K562 treated with DMSO at 1 percent for 12 hours (cell line): ENCODE data around the gene TBCC. TPM values are rescaled to one million over a fixed set of nuclear protein-coding genes. Genes with fewer than 3 reads are reported as not detected.

Experiments
- total RNA-seq: library from RNA; unstranded; fragments of 300-600 nt; gene quantifications from 2 replicates; pipeline ENCODE4 v1.2.3, GENCODE V29; 2022; ENCODE audit not compliant: insufficient read depth

TBCC gene, protein sequence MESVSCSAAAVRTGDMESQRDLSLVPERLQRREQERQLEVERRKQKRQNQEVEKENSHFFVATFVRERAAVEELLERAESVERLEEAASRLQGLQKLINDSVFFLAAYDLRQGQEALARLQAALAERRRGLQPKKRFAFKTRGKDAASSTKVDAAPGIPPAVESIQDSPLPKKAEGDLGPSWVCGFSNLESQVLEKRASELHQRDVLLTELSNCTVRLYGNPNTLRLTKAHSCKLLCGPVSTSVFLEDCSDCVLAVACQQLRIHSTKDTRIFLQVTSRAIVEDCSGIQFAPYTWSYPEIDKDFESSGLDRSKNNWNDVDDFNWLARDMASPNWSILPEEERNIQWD
- 42.9 and 62.7 TPM in 2 replicates for total RNA-seq

DNA sequence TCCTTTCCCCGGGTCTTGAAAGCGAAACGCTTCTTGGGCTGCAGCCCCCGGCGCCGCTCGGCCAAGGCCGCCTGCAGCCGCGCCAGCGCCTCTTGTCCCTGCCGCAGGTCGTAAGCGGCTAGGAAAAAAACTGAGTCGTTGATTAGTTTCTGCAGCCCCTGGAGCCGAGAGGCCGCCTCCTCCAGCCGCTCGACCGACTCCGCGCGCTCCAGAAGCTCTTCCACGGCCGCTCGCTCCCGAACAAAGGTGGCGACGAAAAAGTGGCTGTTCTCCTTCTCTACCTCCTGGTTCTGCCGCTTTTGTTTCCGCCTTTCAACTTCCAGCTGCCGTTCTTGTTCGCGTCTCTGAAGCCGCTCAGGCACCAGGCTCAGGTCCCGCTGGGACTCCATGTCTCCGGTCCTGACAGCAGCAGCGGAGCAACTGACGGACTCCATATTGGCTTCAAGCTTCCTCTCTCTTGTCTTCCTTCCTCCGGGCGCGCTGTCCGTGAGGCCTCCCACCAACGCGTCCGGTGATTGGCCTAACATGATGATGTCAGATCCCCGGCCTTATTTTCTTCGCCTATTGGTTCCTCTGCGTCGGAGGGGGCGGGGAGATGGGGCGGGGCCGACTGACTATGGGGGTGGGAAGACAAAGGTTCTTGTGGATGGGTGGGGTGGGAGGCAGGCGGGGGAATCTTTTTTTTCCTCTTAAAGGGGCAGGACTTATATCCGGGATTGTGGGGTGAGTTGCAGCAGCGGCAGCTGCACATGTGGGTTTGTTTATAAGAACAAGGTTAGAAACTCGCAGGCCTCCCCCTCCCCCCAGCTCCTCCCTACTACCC, at the start of gene TBCC:
TSS of gene TBCC (minus strand) at position 464 of the 823 bp plus-strand sequence. CDS start at position 434, 30 bp downstream.

DNA sequence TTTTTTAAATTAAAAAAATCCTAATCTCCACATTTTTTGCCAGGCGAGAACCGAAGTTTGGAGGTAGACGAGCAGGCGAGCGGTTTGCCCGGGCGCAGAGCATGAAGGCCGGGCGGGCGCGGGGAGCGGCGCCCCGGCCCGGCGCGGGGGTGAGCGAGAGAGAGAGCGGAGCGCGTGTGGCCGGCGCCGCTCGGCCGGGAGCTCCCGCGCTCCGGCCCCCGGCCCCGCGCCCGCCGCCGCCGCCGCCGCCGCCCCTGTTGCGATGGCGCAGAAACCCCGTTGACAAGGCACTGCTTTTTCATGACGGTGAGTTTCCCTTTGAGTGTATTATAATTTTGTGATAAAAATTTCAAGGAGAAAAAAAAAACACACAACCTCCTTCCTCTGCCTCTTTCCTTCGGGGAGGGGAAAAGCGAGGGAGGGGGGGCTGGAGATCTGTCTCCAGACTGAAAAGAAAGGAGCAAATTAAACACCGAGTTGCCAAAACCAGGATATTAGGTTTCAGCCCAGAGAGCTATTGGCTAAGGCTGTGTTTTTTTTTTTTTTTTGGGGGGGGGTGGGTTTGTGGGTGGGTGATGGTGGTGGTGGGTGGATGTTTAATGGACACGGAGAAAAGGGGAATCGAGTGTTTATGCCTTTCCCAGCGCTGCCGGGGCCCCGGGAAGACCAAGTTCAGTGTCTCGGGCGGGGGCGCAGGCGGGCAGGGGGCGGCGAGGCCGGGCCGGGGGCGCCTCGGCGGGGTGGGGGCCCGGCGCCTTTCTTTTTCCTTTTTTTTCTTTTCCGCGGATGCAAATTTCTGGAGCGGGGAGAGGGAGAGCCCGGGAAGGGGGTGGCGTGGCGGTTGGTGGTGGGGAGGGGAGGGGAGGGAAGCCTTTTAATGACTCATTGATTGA, 36.1 kb upstream of the TBCC start, which contains the start of gene BICRAL:
TSS of gene BICRAL (plus strand) at position 257 of the 893 bp plus-strand sequence. CDS start 39,971 bp downstream, outside the sequence.

DNA sequence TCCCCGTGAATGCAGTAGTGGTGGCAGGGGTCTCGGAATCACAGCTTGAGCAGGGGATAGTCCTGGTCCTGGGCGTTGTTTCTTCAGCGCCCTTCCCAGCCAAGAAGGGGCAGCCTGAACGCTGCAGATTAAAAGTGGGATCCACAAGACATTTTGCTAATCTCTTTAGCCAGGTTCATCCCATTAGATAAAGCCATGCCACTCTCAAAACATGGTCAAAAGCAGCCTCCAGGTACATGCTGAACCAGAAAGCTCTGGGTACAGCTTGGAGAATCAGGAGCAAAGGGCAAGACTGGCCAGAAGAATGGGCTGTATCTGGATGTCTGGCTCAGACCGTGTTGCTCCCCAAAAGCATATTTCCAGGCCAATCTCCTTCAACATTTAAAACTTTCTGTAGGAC, 23.4 kb downstream of the TBCC start, which contains the start of gene PRPH2:
TSS of gene PRPH2 (minus strand) at position 101 of the 400 bp plus-strand sequence. CDS start 263 bp downstream, outside the sequence.

Other genes with a start within 250 kb of the TBCC start
- gene UBR2, start 182.1 kb downstream of the TBCC start, total RNA-seq: 5.7 and 25.0 TPM in 2 replicates
- not detected in 2 replicates for gene PRPH2, start 23.5 kb downstream of the TBCC start, total RNA-seq
- gene BICRAL, start 35.9 kb upstream of the TBCC start, total RNA-seq: 2.1 and 8.3 TPM in 2 replicates
- gene RPL7L1, start 133.5 kb upstream of the TBCC start, total RNA-seq: 63.5 and 115 TPM in 2 replicates
- not detected in 2 replicates for gene PTCRA, start 169.9 kb upstream of the TBCC start, total RNA-seq
- gene CNPY3, start 183.4 kb upstream of the TBCC start, total RNA-seq: 26.2 and 29.2 TPM in 2 replicates
- gene GNMT, start 214.7 kb upstream of the TBCC start, total RNA-seq: not detected in 2 replicates
- 40.6 and 51.9 TPM in 2 replicates for gene PEX6, start 233.1 kb upstream of the TBCC start, total RNA-seq
- 28.8 and 63.1 TPM in 2 replicates for gene PPP2R5D, start 238.5 kb upstream of the TBCC start, total RNA-seq